ENCODE data around the gene SERPINE1. TPM values are rescaled to one million over a fixed set of nuclear protein-coding genes. Genes with fewer than 3 reads are reported as not detected.

SERPINE1 gene
- total and polyA plus RNA-seq, 2 of the 13 experiments (the other 11 are each of a cell fraction or from before 2014, with no cell fraction given), result 21.2 to 1,576 TPM

DNA sequence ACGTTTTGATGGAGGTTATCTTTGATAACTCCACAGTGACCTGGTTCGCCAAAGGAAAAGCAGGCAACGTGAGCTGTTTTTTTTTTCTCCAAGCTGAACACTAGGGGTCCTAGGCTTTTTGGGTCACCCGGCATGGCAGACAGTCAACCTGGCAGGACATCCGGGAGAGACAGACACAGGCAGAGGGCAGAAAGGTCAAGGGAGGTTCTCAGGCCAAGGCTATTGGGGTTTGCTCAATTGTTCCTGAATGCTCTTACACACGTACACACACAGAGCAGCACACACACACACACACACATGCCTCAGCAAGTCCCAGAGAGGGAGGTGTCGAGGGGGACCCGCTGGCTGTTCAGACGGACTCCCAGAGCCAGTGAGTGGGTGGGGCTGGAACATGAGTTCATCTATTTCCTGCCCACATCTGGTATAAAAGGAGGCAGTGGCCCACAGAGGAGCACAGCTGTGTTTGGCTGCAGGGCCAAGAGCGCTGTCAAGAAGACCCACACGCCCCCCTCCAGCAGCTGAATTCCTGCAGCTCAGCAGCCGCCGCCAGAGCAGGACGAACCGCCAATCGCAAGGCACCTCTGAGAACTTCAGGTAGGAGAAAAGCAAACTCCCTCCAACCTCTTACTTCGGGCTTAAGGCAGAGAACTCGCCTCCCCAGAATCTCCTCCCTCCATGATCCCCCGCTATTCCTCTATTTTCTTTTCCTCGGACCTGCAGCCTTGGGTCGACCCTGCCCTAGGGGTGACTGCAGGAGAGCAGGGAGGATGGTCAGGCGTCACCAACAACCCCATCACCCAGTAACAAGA is at the start of gene SERPINE1 (continued):
- TF ChIP-seq, protein P1, sequence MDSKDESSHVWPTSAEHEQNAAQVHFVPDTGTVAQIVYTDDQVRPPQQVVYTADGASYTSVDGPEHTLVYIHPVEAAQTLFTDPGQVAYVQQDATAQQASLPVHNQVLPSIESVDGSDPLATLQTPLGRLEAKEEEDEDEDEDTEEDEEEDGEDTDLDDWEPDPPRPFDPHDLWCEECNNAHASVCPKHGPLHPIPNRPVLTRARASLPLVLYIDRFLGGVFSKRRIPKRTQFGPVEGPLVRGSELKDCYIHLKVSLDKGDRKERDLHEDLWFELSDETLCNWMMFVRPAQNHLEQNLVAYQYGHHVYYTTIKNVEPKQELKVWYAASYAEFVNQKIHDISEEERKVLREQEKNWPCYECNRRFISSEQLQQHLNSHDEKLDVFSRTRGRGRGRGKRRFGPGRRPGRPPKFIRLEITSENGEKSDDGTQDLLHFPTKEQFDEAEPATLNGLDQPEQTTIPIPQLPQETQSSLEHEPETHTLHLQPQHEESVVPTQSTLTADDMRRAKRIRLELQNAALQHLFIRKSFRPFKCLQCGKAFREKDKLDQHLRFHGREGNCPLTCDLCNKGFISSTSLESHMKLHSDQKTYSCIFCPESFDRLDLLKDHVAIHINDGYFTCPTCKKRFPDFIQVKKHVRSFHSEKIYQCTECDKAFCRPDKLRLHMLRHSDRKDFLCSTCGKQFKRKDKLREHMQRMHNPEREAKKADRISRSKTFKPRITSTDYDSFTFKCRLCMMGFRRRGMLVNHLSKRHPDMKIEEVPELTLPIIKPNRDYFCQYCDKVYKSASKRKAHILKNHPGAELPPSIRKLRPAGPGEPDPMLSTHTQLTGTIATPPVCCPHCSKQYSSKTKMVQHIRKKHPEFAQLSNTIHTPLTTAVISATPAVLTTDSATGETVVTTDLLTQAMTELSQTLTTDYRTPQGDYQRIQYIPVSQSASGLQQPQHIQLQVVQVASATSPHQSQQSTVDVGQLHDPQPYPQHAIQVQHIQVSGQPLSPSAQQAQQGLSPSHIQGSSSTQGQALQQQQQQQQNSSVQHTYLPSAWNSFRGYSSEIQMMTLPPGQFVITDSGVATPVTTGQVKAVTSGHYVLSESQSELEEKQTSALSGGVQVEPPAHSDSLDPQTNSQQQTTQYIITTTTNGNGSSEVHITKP (CRISPR knock-in tag; IDR thresholded peaks at IDR 0.05; ENCODE audit: low read depth), result peak; percentile 2; the same call in 1 of the 2 replicates
- TF ChIP-seq ZNF607 (CRISPR knock-in tag; IDR thresholded peaks at IDR 0.05; ENCODE audit: borderline replicate concordance) (peak; percentile 78; the same call in 1 of the 2 replicates), SOX5 (CRISPR knock-in tag; IDR thresholded peaks at IDR 0.05; ENCODE audit: borderline replicate concordance) (peak; percentile 93), ZNF230 (CRISPR knock-in tag; IDR thresholded peaks at IDR 0.05) (peak; percentile 89; the same call in 1 of the 2 replicates), KDM6A (CRISPR knock-in tag; IDR thresholded peaks at IDR 0.05; ENCODE audit: low read depth) (no peak; the same call in 1 of the 2 replicates), ZKSCAN8 (CRISPR knock-in tag; IDR thresholded peaks at IDR 0.05; ENCODE audit: borderline replicate concordance) (0 out of 2 replicates have a peak, but pooled peaks have one; percentile 16), ATRX (CRISPR knock-in tag; IDR thresholded peaks at IDR 0.05; ENCODE audit: borderline replicate concordance) (no peak), ARNT2 (CRISPR knock-in tag; IDR thresholded peaks at IDR 0.05; ENCODE audit: low read depth) (no peak), RXRB (CRISPR knock-in tag; IDR thresholded peaks at IDR 0.05; ENCODE audit: borderline replicate concordance) (peak; percentile 96), FOXA3 (CRISPR knock-in tag; IDR thresholded peaks at IDR 0.05) (peak; percentile 75; the same call in 1 of the 2 replicates), KMT2A (CRISPR knock-in tag; IDR thresholded peaks at IDR 0.05) (no peak), POLR2A (IDR thresholded peaks at IDR 0.05; ENCODE audit: insufficient read depth in 1 of 2, low read depth in 2 of 2, low read length in 2 of 2) (peak; percentile 99), MLLT10 (CRISPR knock-in tag; IDR thresholded peaks at IDR 0.05) (no peak), ZFP36L2 (CRISPR knock-in tag; IDR thresholded peaks at IDR 0.05) (no peak; the same call in 1 of the 2 replicates)
- TF ChIP-seq, protein P2, sequence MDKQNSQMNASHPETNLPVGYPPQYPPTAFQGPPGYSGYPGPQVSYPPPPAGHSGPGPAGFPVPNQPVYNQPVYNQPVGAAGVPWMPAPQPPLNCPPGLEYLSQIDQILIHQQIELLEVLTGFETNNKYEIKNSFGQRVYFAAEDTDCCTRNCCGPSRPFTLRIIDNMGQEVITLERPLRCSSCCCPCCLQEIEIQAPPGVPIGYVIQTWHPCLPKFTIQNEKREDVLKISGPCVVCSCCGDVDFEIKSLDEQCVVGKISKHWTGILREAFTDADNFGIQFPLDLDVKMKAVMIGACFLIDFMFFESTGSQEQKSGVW (CRISPR knock-in tag; IDR thresholded peaks at IDR 0.05; ENCODE audit: borderline replicate concordance), result no peak
- TF ChIP-seq, protein P3, sequence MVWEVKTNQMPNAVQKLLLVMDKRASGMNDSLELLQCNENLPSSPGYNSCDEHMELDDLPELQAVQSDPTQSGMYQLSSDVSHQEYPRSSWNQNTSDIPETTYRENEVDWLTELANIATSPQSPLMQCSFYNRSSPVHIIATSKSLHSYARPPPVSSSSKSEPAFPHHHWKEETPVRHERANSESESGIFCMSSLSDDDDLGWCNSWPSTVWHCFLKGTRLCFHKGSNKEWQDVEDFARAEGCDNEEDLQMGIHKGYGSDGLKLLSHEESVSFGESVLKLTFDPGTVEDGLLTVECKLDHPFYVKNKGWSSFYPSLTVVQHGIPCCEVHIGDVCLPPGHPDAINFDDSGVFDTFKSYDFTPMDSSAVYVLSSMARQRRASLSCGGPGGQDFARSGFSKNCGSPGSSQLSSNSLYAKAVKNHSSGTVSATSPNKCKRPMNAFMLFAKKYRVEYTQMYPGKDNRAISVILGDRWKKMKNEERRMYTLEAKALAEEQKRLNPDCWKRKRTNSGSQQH (CRISPR knock-in tag; IDR thresholded peaks at IDR 0.05; ENCODE audit: low read depth), result peak; percentile 30
- TF ChIP-seq, protein P4, sequence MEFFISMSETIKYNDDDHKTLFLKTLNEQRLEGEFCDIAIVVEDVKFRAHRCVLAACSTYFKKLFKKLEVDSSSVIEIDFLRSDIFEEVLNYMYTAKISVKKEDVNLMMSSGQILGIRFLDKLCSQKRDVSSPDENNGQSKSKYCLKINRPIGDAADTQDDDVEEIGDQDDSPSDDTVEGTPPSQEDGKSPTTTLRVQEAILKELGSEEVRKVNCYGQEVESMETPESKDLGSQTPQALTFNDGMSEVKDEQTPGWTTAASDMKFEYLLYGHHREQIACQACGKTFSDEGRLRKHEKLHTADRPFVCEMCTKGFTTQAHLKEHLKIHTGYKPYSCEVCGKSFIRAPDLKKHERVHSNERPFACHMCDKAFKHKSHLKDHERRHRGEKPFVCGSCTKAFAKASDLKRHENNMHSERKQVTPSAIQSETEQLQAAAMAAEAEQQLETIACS (CRISPR knock-in tag; IDR thresholded peaks at IDR 0.05), result no peak
- TF ChIP-seq, protein P5, sequence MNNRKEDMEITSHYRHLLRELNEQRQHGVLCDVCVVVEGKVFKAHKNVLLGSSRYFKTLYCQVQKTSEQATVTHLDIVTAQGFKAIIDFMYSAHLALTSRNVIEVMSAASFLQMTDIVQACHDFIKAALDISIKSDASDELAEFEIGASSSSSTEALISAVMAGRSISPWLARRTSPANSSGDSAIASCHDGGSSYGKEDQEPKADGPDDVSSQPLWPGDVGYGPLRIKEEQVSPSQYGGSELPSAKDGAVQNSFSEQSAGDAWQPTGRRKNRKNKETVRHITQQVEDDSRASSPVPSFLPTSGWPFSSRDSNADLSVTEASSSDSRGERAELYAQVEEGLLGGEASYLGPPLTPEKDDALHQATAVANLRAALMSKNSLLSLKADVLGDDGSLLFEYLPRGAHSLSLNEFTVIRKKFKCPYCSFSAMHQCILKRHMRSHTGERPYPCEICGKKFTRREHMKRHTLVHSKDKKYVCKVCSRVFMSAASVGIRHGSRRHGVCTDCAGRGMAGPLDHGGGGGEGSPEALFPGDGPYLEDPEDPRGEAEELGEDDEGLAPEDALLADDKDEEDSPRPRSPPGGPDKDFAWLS (CRISPR knock-in tag; IDR thresholded peaks at IDR 0.05; ENCODE audit: borderline replicate concordance), result no peak; the same call in 1 of the 2 replicates

Data from HepG2 (cell line).